NCI-H1092 treated with DMSO at 0.1 percent for 48 hours (cell line): Measurements from ENCODE around the gene CTSK.

Source experiments
- DNase-seq: peaks from one replicate; lab custom pipeline; 2025; lab: John Stamatoyannopoulos, UW

CTSK gene

DNA sequence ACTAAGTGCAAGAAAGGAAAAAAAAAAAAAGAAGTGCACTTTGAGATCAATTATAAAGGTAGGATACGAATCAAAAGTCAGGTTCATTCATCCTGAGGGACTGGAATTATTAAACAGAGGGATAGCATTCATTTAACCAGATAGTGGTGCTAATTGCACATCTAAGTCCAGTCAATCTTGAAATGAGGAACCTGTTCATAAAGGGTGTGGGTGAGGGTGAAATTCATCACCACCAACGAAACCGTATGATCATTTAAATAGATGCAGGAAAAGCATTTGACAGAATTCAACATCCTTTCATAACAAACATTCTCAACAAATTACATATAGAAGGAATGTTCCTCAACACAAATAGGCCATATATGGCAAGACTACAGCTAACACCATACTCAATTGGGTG, 48.0 kb downstream of the CTSK start:
- DNase-seq: no peak

DNA sequence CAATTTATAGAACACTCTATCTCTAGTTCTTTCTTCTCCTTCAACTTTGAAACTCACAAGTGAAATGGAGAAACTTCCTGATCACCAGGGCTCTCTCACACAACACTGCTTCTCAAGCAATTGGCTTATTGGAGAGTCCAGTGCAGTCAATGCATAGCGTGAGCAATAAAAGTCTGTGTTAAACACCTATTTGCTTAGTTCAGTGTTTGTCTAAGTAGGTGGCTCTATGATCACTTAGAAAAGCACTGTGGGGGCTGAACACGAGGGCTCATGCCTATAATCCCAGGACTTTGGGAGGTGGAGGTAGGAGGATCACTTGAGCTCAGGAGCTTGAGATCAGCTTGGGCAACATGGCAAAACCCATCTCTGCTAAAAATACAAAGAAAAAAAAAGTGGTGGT, 54.6 kb downstream of the CTSK start:
- DNase-seq: no peak

DNA sequence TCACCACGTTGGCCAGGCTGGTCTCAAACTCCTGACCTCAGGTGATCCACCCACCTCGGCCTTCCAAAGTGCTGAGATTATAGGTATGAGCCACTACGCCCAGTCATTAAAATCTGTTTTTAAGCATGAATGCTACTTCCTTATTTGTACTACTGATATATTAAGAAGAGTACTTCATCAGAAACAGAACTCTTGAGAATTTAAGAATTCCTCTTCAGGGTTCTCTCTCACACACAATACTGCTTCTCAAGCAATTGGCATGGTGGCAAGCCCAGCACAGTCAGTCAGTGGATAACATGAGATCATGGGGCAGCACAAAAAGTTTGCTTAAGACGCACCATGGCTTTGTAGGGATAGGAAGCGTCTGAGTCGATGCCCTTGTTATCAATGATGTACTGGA, 56.6 kb downstream of the CTSK start:
- no peak for DNase-seq

DNA sequence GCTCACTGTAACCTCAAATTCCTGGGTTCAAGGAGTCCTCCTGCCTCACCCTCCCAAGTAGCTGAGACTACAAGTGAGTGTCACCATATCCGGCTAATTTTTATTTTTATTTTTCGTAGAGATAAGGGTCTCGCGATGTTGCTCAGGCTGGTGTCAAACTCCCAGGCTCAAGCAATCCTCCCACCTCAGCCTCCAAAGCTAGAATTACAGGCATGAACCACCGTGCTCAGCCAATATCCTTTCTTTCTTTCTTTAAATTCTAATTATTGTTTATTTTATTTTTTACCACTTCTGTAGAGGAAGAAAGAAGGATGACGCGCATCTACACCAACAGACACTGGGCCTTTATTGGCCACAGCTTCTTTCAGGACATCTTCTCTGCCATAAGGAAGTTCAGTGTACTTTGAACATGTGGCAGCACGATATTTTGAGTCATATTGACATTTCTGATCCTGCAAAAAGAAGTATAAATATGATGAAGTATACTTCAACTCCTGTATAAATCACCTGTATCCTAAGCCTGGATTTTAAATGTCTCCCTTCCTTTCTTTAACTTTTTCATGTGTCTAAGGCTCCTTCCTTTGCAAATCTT, 58.2 kb downstream of the CTSK start:
- DNase-seq: no peak

DNA sequence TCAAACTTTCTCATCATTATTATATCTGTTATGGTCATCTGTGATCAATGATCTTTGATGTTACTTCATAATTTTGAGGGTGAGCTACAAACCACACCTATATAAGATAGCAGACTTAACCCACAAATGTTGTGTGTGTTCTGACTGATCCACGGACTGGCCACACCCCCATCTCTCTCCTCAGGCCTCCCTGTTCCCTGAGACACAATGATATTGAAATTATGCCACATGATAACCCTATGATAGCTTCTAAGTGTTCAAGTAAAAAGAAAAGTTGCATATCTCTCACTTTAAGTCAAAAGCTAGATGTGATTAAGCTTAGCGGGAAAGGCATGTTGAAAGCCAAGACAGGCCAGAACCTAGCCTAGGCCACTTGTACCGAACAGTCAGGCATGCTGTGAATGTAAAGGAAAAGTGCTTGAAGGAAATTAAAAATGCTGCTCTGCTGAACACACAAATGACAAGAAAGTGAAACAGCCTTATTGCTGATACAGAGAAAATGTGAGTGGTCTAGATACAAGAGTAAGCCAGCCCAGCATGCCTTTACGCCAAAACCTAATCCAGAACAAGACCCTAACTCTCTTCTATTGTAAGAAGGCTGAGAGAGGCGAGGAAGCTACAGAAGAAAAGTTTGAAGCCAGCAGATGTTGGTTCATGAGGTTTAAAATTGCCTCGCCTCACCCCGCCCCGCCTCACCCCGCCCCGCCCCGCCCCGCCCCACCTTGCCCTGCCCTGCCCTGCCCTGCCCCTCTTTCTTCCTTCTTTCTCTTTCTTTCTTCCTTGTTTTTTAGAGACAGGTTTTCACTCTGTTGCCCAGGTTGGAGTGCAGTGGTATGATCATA, 59.0 kb downstream of the CTSK start:
- DNase-seq: no peak
